ENCODE results near the gene PPP3CA. TPM values are rescaled to one million over a fixed set of nuclear protein-coding genes. Genes with fewer than 3 reads are reported as not detected.
A peak's percentile ranks its signal among the peaks of the same experiment; 100 is the strongest.

The PPP3CA gene
- total and polyA plus RNA-seq, 2 of the 8 experiments (the other 6 are each of a cell fraction or from before 2014, with no cell fraction given) = 7.9 to 35.0 TPM

- Histone ChIP-seq H3K79me1 (ENCODE audit: low read depth, low read length) (no peaks in the 10 kb centered on the region), H2BK120ac (replicated peaks; ENCODE audit: low read depth, low read length) (no peak overlapping the region), H2BK15ac (ENCODE audit: low read length) (no peak overlapping the region), H3K9me3 (ENCODE audit: insufficient read depth in 2 of 2, low read depth in 1 of 2, low read length in 1 of 2) (no peaks in the 10 kb centered on the region), H2BK12ac (ENCODE audit: low read depth, low read length) (no peak overlapping the region), H2BK20ac (ENCODE audit: low read length) (no peak overlapping the region), H4K91ac (replicated peaks; ENCODE audit: insufficient read length, low read length) (no peak overlapping the region), H3K4me1 (replicated peaks in 1 of 4; ENCODE audit: control insufficient read depth in 3 of 4, insufficient read depth in 4 of 4, low read length in 3 of 4) (peaks cover 0 to 4% (median 0%) of the 10 kb centered on the region in 4 experiments; a peak in 1 of 7 replicates), H2AK5ac (ENCODE audit: low read depth, low read length) (no peak overlapping the region), H3K79me2 (ENCODE audit: control insufficient read depth in 1 of 2, insufficient read depth in 2 of 2, low read length in 2 of 2) (peaks cover 0 to 64% of the 10 kb centered on the region in 2 experiments; a peak in 2 of 4 replicates), H2BK5ac (ENCODE audit: low read depth, low read length) (no peak overlapping the region), H3K27ac (ENCODE audit: low read depth, low read length) (no peak overlapping the region), H3K27me3 (replicated peaks in 1 of 4; ENCODE audit: control insufficient read depth in 3 of 4, extremely low read depth in 1 of 4, insufficient read depth in 3 of 4, low read length in 3 of 4) (no peaks in the 10 kb centered on the region), H4K5ac (ENCODE audit: insufficient read length, low read depth, low read length) (no peak overlapping the region), H4K20me1 (replicated peaks in 1 of 2; ENCODE audit: control insufficient read depth in 1 of 2, insufficient read depth in 2 of 2, low read length in 2 of 2) (no peaks in the 10 kb centered on the region), H3K14ac (ENCODE audit: insufficient read length) (no peak overlapping the region), H3K4me2 (ENCODE audit: insufficient read depth in 1 of 2, low read depth in 2 of 2, low read length in 2 of 2) (no peak overlapping the region), H3K18ac (ENCODE audit: extremely low read depth, low read length) (no peak overlapping the region), H2AFZ (ENCODE audit: low read length) (no peak overlapping the region), H3K4me3 (ENCODE audit: extremely low read depth in 1 of 4, insufficient read depth in 2 of 4, low read depth in 3 of 4, low read length in 4 of 4) (no peak overlapping the region), H3K56ac (replicated peaks; ENCODE audit: insufficient read length, low read depth, low read length) (no peak overlapping the region), H3K23ac (ENCODE audit: insufficient read length) (no peak overlapping the region), H3K9ac (replicated peaks in 1 of 4; ENCODE audit: extremely low read depth in 1 of 4, low read depth in 3 of 4, low read length in 3 of 4) (no peak overlapping the region), H3K23me2 (ENCODE audit: low read depth, low read length) (no peaks in the 10 kb centered on the region), H3K4ac (replicated peaks; ENCODE audit: insufficient read length, low read depth, low read length) (no peak overlapping the region), H4K8ac (ENCODE audit: extremely low read depth, insufficient read depth, low read length) (no peak overlapping the region), H3K36me3 (ENCODE audit: control insufficient read depth in 2 of 4, insufficient read depth in 4 of 4, low read length in 3 of 4) (no peaks in the 10 kb centered on the region)
- CTCF ChIA-PET (ENCODE audit: partially characterized antibody) = interaction anchor here (1.2 kb wide), 1 partner anchor 98 kb away, joined by 3 read pairs; no protein-coding TSS in a partner anchor
- TF ChIP-seq MAFK (IDR thresholded peaks at IDR 0.05; ENCODE audit: low read depth, low read length) (peak; percentile 44; the same call in 1 of the 2 replicates), SUZ12 (IDR thresholded peaks at IDR 0.05; ENCODE audit: low read length) (no peak), EZH2 (IDR thresholded peaks at IDR 0.05; ENCODE audit: low read depth, low read length, severe bottlenecking) (no peak), CTBP2 (IDR thresholded peaks at IDR 0.05; ENCODE audit: borderline replicate concordance, insufficient read depth, insufficient read length, low read length) (no peak)
- POLR2A ChIA-PET (ENCODE audit: partially characterized antibody) = interaction anchor here (1.3 kb wide), 1 partner anchor 10 kb away, joined by 3 read pairs; no protein-coding TSS in a partner anchor
- FAIRE-seq (no peak), DNase-seq (ENCODE audit: low read depth in 1 of 2, low spot score in 2 of 2) (no peak)
- 90% methylated on average over 1 of the region's 1 CpG; no CpG with 5 or more reads in 1 of the 2 experiments for WGBS, 2 experiments (ENCODE audit: extremely low coverage in 1 of 2, insufficient coverage in 1 of 2, insufficient read length in 1 of 2, insufficient replicate concordance in 2 of 2, low coverage in 1 of 2, low lambda C conversion rate in 2 of 2, missing lambda C conversion rate in 1 of 2)
These were observed 115.1 kb downstream of the PPP3CA start for GRCh38 chr4:101232074-101232776.

All from H1 (cell line).